ENCODE results near the gene SPATS1.
"Not testable (repeated sequence)": the region's sequence is repeated elsewhere in the genome, so short reads cannot be mapped to it uniquely, and the experiment has no call there.

SPATS1 gene

DNA sequence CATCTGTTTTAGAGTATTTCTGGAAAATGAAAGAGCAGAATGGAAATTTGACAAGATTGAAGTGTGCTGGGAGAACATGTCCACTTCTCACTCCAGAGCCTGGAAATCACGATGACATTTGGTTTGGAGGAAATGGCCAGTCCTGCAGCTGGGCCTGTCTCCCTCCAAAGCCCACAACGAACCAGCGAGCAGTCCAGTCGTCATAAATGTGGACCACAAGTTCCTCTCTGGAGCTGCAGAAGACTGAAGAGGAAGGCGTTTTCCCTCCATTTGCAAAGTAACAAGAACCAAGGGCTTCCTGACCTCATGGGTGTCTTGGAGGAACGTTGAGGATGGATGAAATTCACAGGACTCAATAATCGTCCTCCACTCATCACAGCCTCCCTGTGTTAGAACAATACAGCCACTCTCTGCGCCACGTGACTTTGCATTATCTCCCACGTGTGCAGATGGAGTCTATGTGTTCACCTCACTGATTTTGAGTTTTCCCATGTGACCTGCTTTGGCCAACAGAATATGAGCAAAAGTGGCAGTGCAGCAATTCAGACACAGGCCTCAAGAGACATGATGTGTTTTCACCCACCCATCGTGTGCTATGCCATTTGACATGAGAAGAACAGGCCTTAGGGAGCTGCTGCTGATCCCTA is 9.1 kb upstream of the SPATS1 start:
- Histone ChIP-seq H3K9ac (ENCODE audit: low read depth, low read length) (no peak overlapping the region), H3K4me1 (ENCODE audit: control insufficient read depth, insufficient read depth, low read length) (no peaks in the 10 kb centered on the region), H3K9me3 (replicated peaks; ENCODE audit: low read length) (no peaks in the 10 kb centered on the region), H3K4me3 (ENCODE audit: low read length) (no peak overlapping the region), H3K27me3 (ENCODE audit: control insufficient read depth, insufficient read depth, low read length) (peaks cover 82% of the 10 kb centered on the region), H3K4me2 (ENCODE audit: low read length) (no peak overlapping the region), H3K36me3 (ENCODE audit: insufficient read depth, low read length) (no peaks in the 10 kb centered on the region)

GRCh38 chr6:44333942-44334341 is 8.5 kb upstream of the SPATS1 start:
- Histone ChIP-seq H3K4me3 (ENCODE audit: low read length) (no peak overlapping the region), H3K4me1 (ENCODE audit: control insufficient read depth, insufficient read depth, low read length) (no peaks in the 10 kb centered on the region), H3K36me3 (ENCODE audit: insufficient read depth, low read length) (no peaks in the 10 kb centered on the region), H3K4me2 (ENCODE audit: low read length) (no peak overlapping the region), H3K27me3 (ENCODE audit: control insufficient read depth, insufficient read depth, low read length) (peaks cover 79% of the 10 kb centered on the region), H3K9ac (ENCODE audit: low read depth, low read length) (no peak overlapping the region), H3K9me3 (replicated peaks; ENCODE audit: low read length) (no peaks in the 10 kb centered on the region)

DNA sequence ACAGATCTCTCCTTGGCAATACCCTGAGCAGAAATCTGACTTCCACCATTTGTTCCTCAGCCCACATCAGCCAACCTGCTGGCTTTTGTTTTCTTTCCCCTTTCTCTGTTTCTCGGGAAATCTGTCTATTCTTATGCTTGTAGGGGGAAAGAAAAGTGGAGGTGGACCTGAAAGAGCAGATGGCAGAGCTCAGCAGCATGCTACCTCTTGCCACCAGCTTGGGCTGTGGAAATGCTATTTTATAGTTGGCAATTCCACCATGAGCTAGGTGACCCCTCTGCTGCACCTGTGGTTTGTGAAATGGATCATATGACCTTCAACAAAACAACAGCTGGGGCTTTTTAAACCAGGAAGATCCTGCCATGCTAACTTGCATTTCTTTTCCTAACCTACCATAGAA is 6.8 kb upstream of the SPATS1 start:
- Histone ChIP-seq H3K9me3 (replicated peaks; ENCODE audit: low read length) (no peaks in the 10 kb centered on the region), H3K9ac (ENCODE audit: low read depth, low read length) (no peak overlapping the region), H3K27me3 (ENCODE audit: control insufficient read depth, insufficient read depth, low read length) (peaks cover 72% of the 10 kb centered on the region), H3K4me2 (ENCODE audit: low read length) (no peak overlapping the region), H3K36me3 (ENCODE audit: insufficient read depth, low read length) (no peaks in the 10 kb centered on the region), H3K4me3 (ENCODE audit: low read length) (no peak overlapping the region), H3K4me1 (ENCODE audit: control insufficient read depth, insufficient read depth, low read length) (no peaks in the 10 kb centered on the region)

GRCh38 chr6:44338228-44339122 is 4.0 kb upstream of the SPATS1 start:
- Histone ChIP-seq H3K4me1 (ENCODE audit: control insufficient read depth, insufficient read depth, low read length) (no peaks in the 10 kb centered on the region), H3K27me3 (ENCODE audit: control insufficient read depth, insufficient read depth, low read length) (peaks cover 73% of the 10 kb centered on the region), H3K4me2 (ENCODE audit: low read length) (no peak overlapping the region)

DNA sequence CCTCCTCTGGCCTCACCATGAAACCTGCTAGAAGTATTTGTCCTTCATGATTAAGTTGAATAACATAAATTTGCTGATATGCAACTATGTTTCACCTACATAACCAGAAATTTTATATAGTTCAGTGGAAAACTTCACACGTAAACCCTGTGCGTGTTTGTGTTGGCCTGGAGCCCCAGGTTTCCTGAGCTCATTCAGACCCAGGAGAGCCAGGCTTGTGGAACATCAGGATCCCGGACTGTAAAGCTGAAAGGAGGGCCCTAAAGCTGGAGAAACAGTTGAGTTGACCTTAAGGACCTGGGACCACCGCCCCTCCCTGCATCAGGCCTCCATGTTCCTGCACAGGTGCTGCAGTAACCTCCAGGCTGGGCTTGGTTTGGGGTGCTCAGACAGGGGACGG is 3.1 kb upstream of the SPATS1 start:
- H3K4me2 ChIP-seq (ENCODE audit: low read length): no peak overlapping the region
- no peak overlapping the region for H3K4me3 ChIP-seq (ENCODE audit: low read length)
- peaks cover 74% of the 10 kb centered on the region for H3K27me3 ChIP-seq (ENCODE audit: control insufficient read depth, insufficient read depth, low read length)
- no peaks in the 10 kb centered on the region for H3K9me3 ChIP-seq (replicated peaks; ENCODE audit: low read length)
- no peaks in the 10 kb centered on the region for H3K36me3 ChIP-seq (ENCODE audit: insufficient read depth, low read length)
- H3K9ac ChIP-seq (ENCODE audit: low read depth, low read length): no peak overlapping the region
- H3K4me1 ChIP-seq (ENCODE audit: control insufficient read depth, insufficient read depth, low read length): no peaks in the 10 kb centered on the region

More at GRCh38 chr6:44338228-44339122, 4.0 kb upstream of the SPATS1 start:
- H3K9ac ChIP-seq (ENCODE audit: low read depth, low read length): no peak overlapping the region
- no peaks in the 10 kb centered on the region for H3K9me3 ChIP-seq (replicated peaks; ENCODE audit: low read length)
- no peaks in the 10 kb centered on the region for H3K36me3 ChIP-seq (ENCODE audit: insufficient read depth, low read length)
- no peak overlapping the region for H3K4me3 ChIP-seq (ENCODE audit: low read length)

DNA sequence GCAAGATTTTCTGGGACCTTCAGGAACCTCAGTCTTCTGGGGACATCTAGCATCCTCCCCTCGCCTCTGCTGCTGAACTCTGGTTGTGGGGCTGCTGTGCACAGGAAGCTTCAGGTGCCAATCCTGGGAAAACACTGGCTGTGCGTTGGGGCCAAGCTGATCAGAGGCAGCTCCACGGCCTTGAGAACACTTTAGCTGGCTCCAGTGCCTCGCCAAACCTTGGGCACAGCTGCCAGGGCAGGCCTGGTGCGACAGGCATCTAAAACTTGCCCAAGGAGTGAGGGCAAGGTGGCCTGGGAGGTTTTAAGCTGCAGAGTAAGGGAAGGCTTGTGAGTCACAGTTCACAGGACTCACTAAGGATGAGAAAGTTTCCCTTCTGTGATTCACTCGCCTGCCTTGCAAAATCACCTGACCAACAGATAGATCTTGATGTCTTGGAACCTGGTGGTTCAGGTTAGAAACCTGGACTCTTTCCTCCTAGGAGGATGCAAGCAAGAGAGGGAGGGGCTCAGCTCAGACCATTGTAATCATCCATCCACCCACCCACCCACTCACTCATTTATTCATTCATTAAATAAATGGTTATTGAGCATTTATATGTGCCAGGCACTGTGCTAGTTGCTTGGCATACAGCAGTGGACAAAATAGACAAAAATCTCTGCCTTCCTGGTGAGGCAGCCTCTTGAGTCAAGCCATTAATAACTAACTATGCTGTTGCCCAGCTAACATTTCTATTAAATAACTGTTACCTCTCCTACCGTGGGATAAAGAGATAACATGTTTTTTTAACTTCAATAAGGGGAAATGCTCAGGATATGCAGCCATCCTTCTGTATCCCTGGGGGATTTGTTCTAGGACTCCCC is 2.5 kb upstream of the SPATS1 start:
- Histone ChIP-seq H3K4me3 (ENCODE audit: low read length) (no peak overlapping the region), H3K9ac (ENCODE audit: low read depth, low read length) (no peak overlapping the region)

DNA sequence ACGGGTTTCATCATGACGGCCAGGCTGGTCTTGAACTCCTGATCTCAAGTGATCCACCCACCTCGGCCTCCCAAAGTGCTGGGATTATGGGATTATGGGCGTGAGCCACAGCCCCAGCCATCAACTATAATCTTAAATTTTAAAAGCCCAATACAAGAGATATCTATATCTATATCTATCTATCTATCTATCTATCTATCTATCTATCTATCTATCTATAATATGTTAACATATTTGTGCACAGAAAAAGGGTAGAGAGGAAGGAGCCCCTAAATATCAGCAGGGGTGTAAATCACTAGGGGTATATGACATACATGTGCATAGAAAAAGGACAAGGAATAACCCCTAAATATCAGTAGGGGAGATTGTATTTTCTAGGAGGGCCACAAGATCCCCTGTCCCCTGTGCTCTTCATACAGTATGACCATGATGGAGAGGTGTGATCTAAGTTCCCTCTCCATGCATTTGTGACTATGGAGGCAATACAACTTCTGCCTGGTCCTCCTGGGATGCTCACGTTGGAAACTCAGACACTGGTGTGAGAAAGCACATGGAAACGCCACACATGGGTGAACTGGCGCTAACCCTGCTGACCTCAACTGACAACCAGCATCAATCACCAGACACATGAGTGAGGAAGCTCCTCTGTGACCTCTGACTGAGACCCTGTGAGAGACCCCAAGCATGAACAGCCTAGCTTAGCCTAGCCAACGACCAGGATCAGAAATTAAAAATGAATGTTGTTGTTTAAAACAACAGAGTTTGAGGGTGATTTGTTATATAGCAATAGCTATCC is 1.2 kb upstream of the SPATS1 start:
- peaks cover 79% of the 10 kb centered on the region for H3K27me3 ChIP-seq (ENCODE audit: control insufficient read depth, insufficient read depth, low read length)
- H3K4me1 ChIP-seq (ENCODE audit: control insufficient read depth, insufficient read depth, low read length): no peaks in the 10 kb centered on the region
- H3K9ac ChIP-seq (ENCODE audit: low read depth, low read length): no peak overlapping the region
- no peak overlapping the region for H3K4me2 ChIP-seq (ENCODE audit: low read length)
- no peaks in the 10 kb centered on the region for H3K36me3 ChIP-seq (ENCODE audit: insufficient read depth, low read length)
- no peaks in the 10 kb centered on the region for H3K9me3 ChIP-seq (replicated peaks; ENCODE audit: low read length)
- no peak overlapping the region for H3K4me3 ChIP-seq (ENCODE audit: low read length)

More for the DNA sequence above, 2.5 kb upstream of the SPATS1 start:
- no peaks in the 10 kb centered on the region for H3K36me3 ChIP-seq (ENCODE audit: insufficient read depth, low read length)
- H3K9me3 ChIP-seq (replicated peaks; ENCODE audit: low read length): no peaks in the 10 kb centered on the region
- no peak overlapping the region for H3K4me2 ChIP-seq (ENCODE audit: low read length)
- H3K4me1 ChIP-seq (ENCODE audit: control insufficient read depth, insufficient read depth, low read length): no peaks in the 10 kb centered on the region
- peaks cover 78% of the 10 kb centered on the region for H3K27me3 ChIP-seq (ENCODE audit: control insufficient read depth, insufficient read depth, low read length)

GRCh38 chr6:44342052-44342451 is 398 bp upstream of the SPATS1 start:
- Histone ChIP-seq H3K4me1 (ENCODE audit: control insufficient read depth, insufficient read depth, low read length) (no peaks in the 10 kb centered on the region), H3K9ac (ENCODE audit: low read depth, low read length) (no peak overlapping the region), H3K4me2 (ENCODE audit: low read length) (no peak overlapping the region), H3K36me3 (ENCODE audit: insufficient read depth, low read length) (no peaks in the 10 kb centered on the region), H3K4me3 (ENCODE audit: low read length) (no peak overlapping the region), H3K27me3 (ENCODE audit: control insufficient read depth, insufficient read depth, low read length) (peaks cover 72% of the 10 kb centered on the region), H3K9me3 (replicated peaks; ENCODE audit: low read length) (no peaks in the 10 kb centered on the region)

DNA sequence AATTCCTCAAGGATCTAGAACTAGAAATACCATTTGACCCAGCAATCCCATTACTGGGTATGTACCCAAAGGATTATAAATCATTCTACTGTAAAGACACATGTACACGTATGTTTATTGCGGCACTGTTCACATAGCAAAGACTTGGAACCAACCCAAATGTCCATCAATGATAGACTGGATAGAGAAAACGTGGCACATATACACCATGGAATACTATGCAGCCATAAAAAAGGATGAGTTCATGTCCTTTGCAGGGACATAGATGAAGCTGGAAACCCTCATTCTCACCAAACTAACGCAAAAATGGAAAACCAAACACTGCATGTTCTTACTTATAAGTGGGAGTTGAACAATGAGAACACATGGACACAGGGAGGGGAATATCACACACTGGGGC is 4.4 kb downstream of the SPATS1 start:
- peaks cover 48% of the 10 kb centered on the region for H3K27me3 ChIP-seq (ENCODE audit: control insufficient read depth, insufficient read depth, low read length)
- H3K4me3 ChIP-seq (ENCODE audit: low read length); H3K36me3 ChIP-seq (ENCODE audit: insufficient read depth, low read length): not testable (repeated sequence)

DNA sequence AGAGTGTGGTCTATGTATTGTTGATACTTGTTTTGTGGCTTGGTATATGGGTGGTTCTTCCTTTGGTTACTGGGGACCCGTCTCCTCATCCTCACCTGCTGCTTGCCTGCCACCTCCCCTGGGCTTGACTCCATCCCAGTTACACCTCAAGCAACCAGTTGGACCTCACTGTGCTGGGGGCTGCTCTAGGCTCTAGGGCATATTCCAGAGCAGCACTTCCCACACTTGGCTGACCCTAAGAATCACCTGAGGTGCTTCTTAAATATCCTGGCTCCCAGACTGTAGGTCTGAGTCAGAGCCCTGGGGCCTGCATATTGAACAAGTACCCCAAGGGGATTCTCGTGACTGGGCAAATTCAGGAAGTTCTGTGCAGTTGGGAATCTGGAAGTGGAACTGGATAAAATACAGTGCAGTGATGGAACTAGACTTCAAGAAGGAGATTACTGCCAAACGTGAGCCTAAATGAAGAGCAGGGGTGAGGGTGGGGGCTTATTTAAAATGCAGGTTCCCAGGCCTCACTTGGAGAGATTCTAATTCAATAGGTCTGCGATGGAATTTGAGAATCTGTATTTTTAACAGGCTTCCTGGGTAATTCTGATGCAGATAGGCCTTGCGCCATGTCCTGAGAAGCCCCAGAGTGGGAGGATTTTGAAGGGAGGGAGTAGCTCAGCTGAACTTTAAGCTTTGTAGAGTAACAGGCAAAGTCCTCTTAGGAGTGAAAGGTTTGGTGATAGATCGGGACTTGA is 7.6 kb downstream of the SPATS1 start:
- Histone ChIP-seq H3K9ac (ENCODE audit: low read depth, low read length) (no peak overlapping the region), H3K4me1 (ENCODE audit: control insufficient read depth, insufficient read depth, low read length) (no peaks in the 10 kb centered on the region), H3K36me3 (ENCODE audit: insufficient read depth, low read length) (no peaks in the 10 kb centered on the region), H3K27me3 (ENCODE audit: control insufficient read depth, insufficient read depth, low read length) (peaks cover 16% of the 10 kb centered on the region), H3K9me3 (replicated peaks; ENCODE audit: low read length) (no peaks in the 10 kb centered on the region), H3K4me3 (ENCODE audit: low read length) (no peak overlapping the region), H3K4me2 (ENCODE audit: low read length) (no peak overlapping the region)

More for the DNA sequence above, 4.4 kb downstream of the SPATS1 start:
- H3K4me2 ChIP-seq (ENCODE audit: low read length); H3K4me1 ChIP-seq (ENCODE audit: control insufficient read depth, insufficient read depth, low read length); H3K9me3 ChIP-seq (replicated peaks; ENCODE audit: low read length); H3K9ac ChIP-seq (ENCODE audit: low read depth, low read length): not testable (repeated sequence)
